Neural progenitor cell (in vitro differentiated cells): Measurements from ENCODE around the gene CCKAR. TPM values are rescaled to one million over a fixed set of nuclear protein-coding genes. Genes with fewer than 3 reads are reported as not detected.
A peak's percentile ranks its signal among the peaks of the same experiment; 100 is the strongest.

ENCODE experiments used
- DNase-seq: peaks from one replicate; pipeline ENCODE4 v3.0.0-alpha.2; 2016; ENCODE audit warnings: low spot score
- H2AFZ ChIP-seq: fragments of 200-600 bp; sonication (generic); replicated peaks from 2 replicates; pipeline ENCODE4 v1.6.1; 2016; ENCODE audit warnings: antibody characterized with exemption
- H3F3A ChIP-seq: fragments of 200-600 bp; sonication (generic); 2 replicates; pipeline ENCODE4 v1.6.1; 2016; ENCODE audit warnings: antibody characterized with exemption, low read depth
- H3K27ac ChIP-seq: fragments of 200-600 bp; sonication (generic); 2 replicates; pipeline ENCODE4 v1.5.1; 2016; ENCODE audit warnings: mild to moderate bottlenecking
- H3K27me3 ChIP-seq: fragments of 200-600 bp; sonication (generic); 2 replicates; pipeline ENCODE4 v1.6.1; 2016; ENCODE audit warnings: mild to moderate bottlenecking, moderate library complexity
- H3K36me3 ChIP-seq: fragments of 200-600 bp; sonication (generic); 2 replicates; pipeline ENCODE4 v1.5.1; 2016
- H3K4me1 ChIP-seq: fragments of 200-600 bp; sonication (generic); 2 replicates; pipeline ENCODE4 v1.6.1; 2016; ENCODE audit warnings: mixed run types
- H3K4me2 ChIP-seq: fragments of 200-600 bp; sonication (generic); 2 replicates; pipeline ENCODE4 v1.6.1; 2016
- H3K4me3 ChIP-seq: fragments of 200-600 bp; sonication (generic); 2 replicates; pipeline ENCODE4 v1.5.1; 2016
- H3K79me2 ChIP-seq: fragments of 200-600 bp; sonication (generic); 2 replicates; pipeline ENCODE4 v1.6.1; 2016; ENCODE audit warnings: low read depth
- H3K9ac ChIP-seq: fragments of 200-600 bp; sonication (generic); 2 replicates; pipeline ENCODE4 v1.6.1; 2016
- H3K9me3 ChIP-seq: fragments of 200-600 bp; sonication (generic); 2 replicates; pipeline ENCODE4 v1.5.1; 2016; ENCODE audit warnings: low read depth
- H4K20me1 ChIP-seq: fragments of 200-600 bp; sonication (generic); 2 replicates; pipeline ENCODE4 v1.6.1; 2016; ENCODE audit warnings: low read depth
- H3K27ac Mint-ChIP-seq: 3 replicates; pipeline ENCODE4 v1.8.0; 2021; ENCODE audit warnings: mixed read lengths
- H3K27me3 Mint-ChIP-seq: 2 replicates; pipeline ENCODE4 v1.8.0; 2022; ENCODE audit warnings: low read depth, mild to moderate bottlenecking, inconsistent platforms, moderate library complexity, mixed read lengths; ENCODE audit not compliant: insufficient read depth
- H3K36me3 Mint-ChIP-seq: 3 replicates; pipeline ENCODE4 v1.8.0; 2021; ENCODE audit warnings: mixed read lengths
- H3K4me1 Mint-ChIP-seq: 3 replicates; pipeline ENCODE4 v1.8.0; 2021; ENCODE audit warnings: mixed read lengths
- H3K4me3 Mint-ChIP-seq: 3 replicates; pipeline ENCODE4 v1.8.0; 2021; ENCODE audit warnings: mild to moderate bottlenecking, moderate library complexity, mixed read lengths
- H3K9me3 Mint-ChIP-seq: 3 replicates; pipeline ENCODE4 v1.8.0; 2020; ENCODE audit warnings: mixed read lengths
- EZH2 ChIP-seq: fragments of 200-600 bp; sonication (generic); IDR thresholded peaks from 2 replicates; pipeline ENCODE4 v1.6.1; 2017; ENCODE audit warnings: antibody characterized with exemption, mild to moderate bottlenecking, moderate library complexity
- EZH2phosphoT487 ChIP-seq: fragments of 200-600 bp; sonication (generic); IDR thresholded peaks from 2 replicates; pipeline ENCODE4 v1.6.1; 2017; ENCODE audit warnings: antibody characterized with exemption
- total RNA-seq: library from RNA; depleted of rRNA; stranded (reverse); fragments of >200 nt; gene quantifications from 2 replicates; pipeline ENCODE4 v1.2.3, GENCODE V29; 2015; ENCODE audit warnings: low replicate concordance
- TF ChIP-seq, protein P1 (sequence below): fragments of 200-600 bp; sonication (generic); IDR thresholded peaks from 2 replicates; pipeline ENCODE4 v1.5.1; 2017; ENCODE audit warnings: antibody characterized with exemption, mild to moderate bottlenecking

The CCKAR gene
- total RNA-seq, 1 donor from 2014 or later = not detected

DNA sequence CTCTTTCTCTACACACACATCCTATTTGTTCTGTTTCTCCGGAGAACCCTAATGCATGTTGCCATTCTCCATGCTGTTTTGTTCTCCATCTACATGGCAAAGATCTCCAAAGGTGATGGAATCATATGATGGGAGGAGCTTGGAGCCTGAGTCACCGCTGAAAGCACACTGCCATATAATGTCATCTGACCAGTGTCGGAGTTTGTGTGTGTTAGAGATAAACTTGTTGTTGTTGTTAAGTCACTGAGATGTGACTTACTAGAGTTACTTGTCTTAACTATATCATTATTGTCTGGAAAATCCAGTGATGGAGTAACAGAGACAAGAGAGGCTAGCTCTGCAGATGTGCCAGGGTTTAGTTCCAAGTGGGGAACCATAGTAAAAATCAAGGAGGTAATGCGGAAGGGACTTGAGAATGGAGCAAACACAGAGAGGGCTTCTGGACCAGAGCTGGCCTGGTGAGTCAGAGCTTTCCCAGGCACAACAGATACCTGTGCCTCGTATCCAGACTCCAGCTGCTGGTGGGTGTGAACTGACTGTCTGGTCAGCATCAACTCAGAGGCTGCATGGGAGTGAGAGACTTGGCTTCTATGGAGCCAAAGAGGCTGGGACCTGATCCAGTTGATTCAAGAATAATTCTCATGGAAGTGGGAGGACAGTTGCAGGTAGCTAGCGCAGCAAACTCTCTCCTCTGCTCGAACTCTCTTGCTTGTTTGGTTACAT is 30.6 kb upstream of the CCKAR start:
- Mint-ChIP-seq H3K9me3 (no peaks in the 10 kb centered on the region), H3K4me1 (no peaks in the 10 kb centered on the region), H3K27ac (no peak overlapping the region), H3K36me3 (no peaks in the 10 kb centered on the region), H3K4me3 (no peak overlapping the region), H3K27me3 (no peaks in the 10 kb centered on the region)
- Histone ChIP-seq H3K27me3 (no peaks in the 10 kb centered on the region), H3K4me2 (no peak overlapping the region), H3K9ac (no peak overlapping the region), H3K9me3 (no peaks in the 10 kb centered on the region), H4K20me1 (no peaks in the 10 kb centered on the region), H3K4me1 (no peaks in the 10 kb centered on the region), H2AFZ (no peak overlapping the region), H3F3A (no peaks in the 10 kb centered on the region), H3K4me3 (no peak overlapping the region), H3K27ac (no peak overlapping the region), H3K36me3 (no peaks in the 10 kb centered on the region), H3K79me2 (no peaks in the 10 kb centered on the region)
- no peak for DNase-seq
- TF ChIP-seq, protein P1, sequence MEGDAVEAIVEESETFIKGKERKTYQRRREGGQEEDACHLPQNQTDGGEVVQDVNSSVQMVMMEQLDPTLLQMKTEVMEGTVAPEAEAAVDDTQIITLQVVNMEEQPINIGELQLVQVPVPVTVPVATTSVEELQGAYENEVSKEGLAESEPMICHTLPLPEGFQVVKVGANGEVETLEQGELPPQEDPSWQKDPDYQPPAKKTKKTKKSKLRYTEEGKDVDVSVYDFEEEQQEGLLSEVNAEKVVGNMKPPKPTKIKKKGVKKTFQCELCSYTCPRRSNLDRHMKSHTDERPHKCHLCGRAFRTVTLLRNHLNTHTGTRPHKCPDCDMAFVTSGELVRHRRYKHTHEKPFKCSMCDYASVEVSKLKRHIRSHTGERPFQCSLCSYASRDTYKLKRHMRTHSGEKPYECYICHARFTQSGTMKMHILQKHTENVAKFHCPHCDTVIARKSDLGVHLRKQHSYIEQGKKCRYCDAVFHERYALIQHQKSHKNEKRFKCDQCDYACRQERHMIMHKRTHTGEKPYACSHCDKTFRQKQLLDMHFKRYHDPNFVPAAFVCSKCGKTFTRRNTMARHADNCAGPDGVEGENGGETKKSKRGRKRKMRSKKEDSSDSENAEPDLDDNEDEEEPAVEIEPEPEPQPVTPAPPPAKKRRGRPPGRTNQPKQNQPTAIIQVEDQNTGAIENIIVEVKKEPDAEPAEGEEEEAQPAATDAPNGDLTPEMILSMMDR = no peak
- no peak for TF ChIP-seq EZH2phosphoT487
- no peak for TF ChIP-seq EZH2

GRCh38 chr4:26515936-26516335 is 25.7 kb upstream of the CCKAR start:
- H3K4me3 ChIP-seq = no peak overlapping the region
- no peaks in the 10 kb centered on the region for H3K79me2 ChIP-seq
- H3K27me3 ChIP-seq = no peaks in the 10 kb centered on the region
- no peaks in the 10 kb centered on the region for H4K20me1 ChIP-seq
- no peak overlapping the region for H3K9ac ChIP-seq
- Mint-ChIP-seq H3K9me3 (no peaks in the 10 kb centered on the region), H3K27ac (no peak overlapping the region), H3K36me3 (no peaks in the 10 kb centered on the region), H3K4me3 (no peak overlapping the region), H3K4me1 (no peaks in the 10 kb centered on the region), H3K27me3 (no peaks in the 10 kb centered on the region)
- no peaks in the 10 kb centered on the region for H3K36me3 ChIP-seq
- no peaks in the 10 kb centered on the region for H3K9me3 ChIP-seq
- TF ChIP-seq EZH2 (no peak), EZH2phosphoT487 (no peak)
- TF ChIP-seq, protein P1 = no peak
- H3F3A ChIP-seq = no peaks in the 10 kb centered on the region
- H3K27ac ChIP-seq = no peak overlapping the region
- no peak for DNase-seq
- H3K4me1 ChIP-seq = no peaks in the 10 kb centered on the region
- H3K4me2 ChIP-seq = no peak overlapping the region
- H2AFZ ChIP-seq = no peak overlapping the region

DNA sequence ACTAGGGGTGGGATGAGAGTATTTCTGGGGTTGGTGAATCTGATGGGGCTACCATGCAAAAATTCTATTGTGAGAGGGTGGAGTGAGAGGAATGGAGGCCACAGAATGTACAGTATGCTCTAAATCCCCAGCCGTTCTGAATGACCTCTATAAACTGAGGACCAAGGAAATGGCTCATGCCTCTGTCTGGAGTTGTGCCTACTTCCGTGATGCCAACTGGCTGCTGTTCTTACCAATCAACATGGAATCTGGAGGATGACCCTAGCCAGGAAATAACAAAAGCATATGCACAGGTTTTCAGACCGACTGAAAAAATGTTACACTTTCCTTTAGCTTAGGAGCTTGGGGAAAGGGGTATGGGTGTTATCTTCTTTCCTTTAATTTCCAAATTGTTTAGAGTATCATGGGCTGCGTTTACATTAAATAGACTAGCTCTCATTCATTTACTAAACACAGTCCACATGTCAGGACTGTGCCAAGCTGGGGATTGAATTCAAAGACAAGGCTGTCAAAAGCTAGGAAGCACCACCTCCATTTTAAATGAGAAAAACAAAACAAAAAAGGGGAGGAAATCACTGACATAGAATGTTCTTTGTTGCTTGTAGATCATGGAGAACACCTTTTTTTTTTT is 20.2 kb upstream of the CCKAR start:
- Histone ChIP-seq H3K36me3 (no peaks in the 10 kb centered on the region), H4K20me1 (no peaks in the 10 kb centered on the region), H2AFZ (peak overlapping the region; percentile 91), H3K79me2 (no peaks in the 10 kb centered on the region), H3K27ac (no peak overlapping the region), H3K4me3 (no peak overlapping the region), H3K9ac (no peak overlapping the region), H3K4me2 (no peak overlapping the region), H3F3A (peaks cover 4% of the 10 kb centered on the region), H3K9me3 (no peaks in the 10 kb centered on the region), H3K4me1 (peaks cover 12% of the 10 kb centered on the region), H3K27me3 (no peaks in the 10 kb centered on the region)
- H3K4me3 Mint-ChIP-seq = no peak overlapping the region
- no peaks in the 10 kb centered on the region for H3K36me3 Mint-ChIP-seq
- H3K27me3 Mint-ChIP-seq = no peaks in the 10 kb centered on the region
- peaks cover 3% of the 10 kb centered on the region for H3K4me1 Mint-ChIP-seq
- TF ChIP-seq EZH2phosphoT487 = no peak
- no peak for TF ChIP-seq EZH2
- TF ChIP-seq, protein P1 = no peak
- H3K9me3 Mint-ChIP-seq = no peaks in the 10 kb centered on the region
- H3K27ac Mint-ChIP-seq = no peak overlapping the region
- DNase-seq = no peak
